HG02759 (cell line): Measurements from ENCODE around the gene ACTA2.
A peak's percentile ranks its signal among the peaks of the same experiment; 100 is the strongest.

Experiments used
- ATAC-seq: cut with Tn5 transposase; IDR thresholded peaks from one replicate; pipeline ENCODE4 v1.9.1; 2021; ENCODE audit warnings: mild to moderate bottlenecking, moderate library complexity; ENCODE audit not compliant: unreplicated experiment

The ACTA2 gene

GRCh38 chr10:88923520-88923919, 29.1 kb downstream of the ACTA2 start:
- ATAC-seq: no peak

GRCh38 chr10:88922041-88922440, 30.5 kb downstream of the ACTA2 start:
- no peak for ATAC-seq

DNA sequence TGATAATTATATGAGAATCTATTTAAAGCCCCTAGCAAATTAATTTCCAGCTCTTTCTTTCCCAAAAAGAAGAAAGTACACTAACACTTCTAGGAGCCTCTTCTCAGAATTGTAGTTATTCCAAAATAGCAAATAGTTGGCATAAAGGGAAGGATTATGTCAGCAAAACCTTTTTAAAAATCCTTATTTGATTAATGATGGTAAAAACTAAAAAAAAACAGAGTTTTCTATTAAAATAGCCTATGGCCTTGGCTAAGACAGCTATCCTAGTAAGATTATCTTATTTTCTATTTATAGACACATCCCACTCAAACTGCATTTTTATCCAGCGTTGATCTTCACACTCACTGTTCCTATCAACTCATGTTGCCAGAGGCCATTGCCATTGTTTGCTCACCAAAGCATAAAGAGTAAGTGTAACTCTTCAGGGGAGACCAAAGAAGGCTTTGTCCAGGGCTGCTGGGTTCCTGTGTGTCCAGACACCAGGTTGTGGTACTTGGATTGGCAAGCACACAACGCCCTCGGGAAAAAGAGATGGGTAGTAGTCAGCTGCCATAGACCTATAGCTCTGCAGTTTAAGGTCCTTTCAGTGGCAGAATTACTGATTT, 31.5 kb downstream of the ACTA2 start:
- no peak for ATAC-seq

- ATAC-seq: no peak
These were observed 32.4 kb downstream of the ACTA2 start for GRCh38 chr10:88920198-88920597.

DNA sequence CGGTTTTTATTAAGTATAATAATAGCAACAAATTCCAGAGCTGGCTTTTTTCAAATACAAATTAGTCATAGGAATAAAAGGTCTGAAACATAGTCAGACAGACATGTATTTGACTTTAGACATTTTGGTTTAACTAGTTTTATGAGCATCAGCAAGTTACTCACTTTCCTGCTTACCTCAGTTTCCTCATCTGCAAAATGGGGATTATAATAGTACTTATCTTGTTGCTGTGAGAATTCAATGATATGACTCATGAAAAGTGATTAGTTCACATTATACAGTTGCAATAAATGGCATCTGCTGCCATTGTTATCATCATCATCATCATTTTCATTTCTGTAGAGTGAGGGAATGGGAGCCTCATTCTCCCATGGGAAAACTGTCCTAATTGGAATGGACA, 33.5 kb downstream of the ACTA2 start:
- no peak for ATAC-seq

- ATAC-seq: no peak
These were observed 34.2 kb downstream of the ACTA2 start for GRCh38 chr10:88918191-88918905.

GRCh38 chr10:88916986-88917385, 35.6 kb downstream of the ACTA2 start:
- no peak for ATAC-seq

GRCh38 chr10:88916231-88916630, 36.3 kb downstream of the ACTA2 start:
- no peak for ATAC-seq

- ATAC-seq: no peak
These were observed 36.8 kb downstream of the ACTA2 start for GRCh38 chr10:88915781-88916180.

DNA sequence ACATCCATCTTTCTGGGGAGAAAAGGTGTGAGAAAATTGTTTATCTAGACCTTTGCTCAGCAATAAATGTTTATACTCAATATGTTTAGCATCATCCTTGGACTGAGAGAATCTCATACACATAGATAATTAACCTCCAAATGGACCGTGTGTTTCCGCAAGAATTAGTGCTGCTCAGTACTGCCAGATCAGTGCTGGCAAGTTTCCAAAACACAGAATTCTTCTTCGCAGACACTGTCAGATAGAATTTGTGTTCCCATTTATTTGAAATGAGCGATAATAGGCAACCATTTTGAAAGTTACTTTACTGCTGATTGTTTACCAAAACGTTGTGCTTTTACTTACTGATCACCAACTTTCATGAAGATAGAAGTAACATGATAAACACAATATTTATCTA, 38.8 kb downstream of the ACTA2 start:
- no peak for ATAC-seq

DNA sequence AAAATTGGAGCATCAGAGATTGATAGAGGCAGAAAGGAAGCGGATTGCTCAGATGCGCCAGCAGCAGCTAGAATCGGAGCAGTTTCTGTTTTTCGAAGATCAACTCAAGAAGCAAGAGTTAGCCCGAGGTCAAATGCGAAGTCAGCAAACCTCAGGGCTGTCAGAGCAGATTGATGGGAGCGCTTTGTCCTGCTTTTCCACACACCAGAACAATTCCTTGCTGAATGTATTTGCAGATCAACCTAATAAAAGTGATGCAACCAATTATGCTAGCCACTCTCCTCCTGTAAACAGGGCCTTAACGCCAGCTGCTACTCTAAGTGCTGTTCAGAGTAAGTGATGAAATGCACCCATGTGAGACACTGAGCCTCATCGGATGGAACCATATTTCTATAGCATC, 39.4 kb downstream of the ACTA2 start:
- ATAC-seq: no peak

DNA sequence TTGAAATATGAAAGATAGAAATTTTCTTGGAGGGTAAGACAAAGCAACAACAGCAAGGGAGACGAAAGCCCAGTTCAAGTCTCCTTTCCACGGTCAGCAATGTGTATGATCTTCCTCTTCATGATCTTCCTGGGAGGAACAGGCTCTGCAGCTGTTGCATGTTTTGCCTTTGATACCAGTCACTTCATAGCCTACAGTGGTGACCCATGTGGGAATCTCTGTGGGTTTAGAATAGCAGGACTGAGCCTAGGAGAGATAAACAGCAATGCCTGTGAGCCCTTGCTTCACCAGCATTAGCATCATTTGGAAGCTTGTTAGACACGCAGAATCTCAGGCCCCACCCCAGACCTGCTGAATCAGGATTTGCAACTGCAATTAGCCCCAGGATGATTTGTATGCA, 40.7 kb downstream of the ACTA2 start:
- ATAC-seq: no peak

DNA sequence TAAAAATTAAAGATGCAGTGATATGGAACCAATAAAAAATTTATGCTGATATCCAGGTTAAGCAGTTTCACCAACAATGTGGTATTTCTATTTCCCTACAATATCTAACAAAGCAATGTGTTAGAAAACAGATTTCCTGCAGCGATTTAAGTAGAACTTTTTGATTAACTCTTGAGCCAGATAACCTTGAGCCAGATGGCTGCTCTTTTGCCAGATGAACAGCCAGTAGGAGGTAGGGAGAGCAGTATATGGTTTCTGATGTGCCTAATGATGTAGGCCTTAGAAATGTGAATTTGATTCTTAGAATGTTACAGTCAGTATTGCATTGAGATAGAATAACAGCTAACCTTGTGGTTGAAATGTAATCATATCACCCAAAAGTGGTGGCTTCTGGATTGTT, 41.5 kb downstream of the ACTA2 start:
- ATAC-seq: no peak

DNA sequence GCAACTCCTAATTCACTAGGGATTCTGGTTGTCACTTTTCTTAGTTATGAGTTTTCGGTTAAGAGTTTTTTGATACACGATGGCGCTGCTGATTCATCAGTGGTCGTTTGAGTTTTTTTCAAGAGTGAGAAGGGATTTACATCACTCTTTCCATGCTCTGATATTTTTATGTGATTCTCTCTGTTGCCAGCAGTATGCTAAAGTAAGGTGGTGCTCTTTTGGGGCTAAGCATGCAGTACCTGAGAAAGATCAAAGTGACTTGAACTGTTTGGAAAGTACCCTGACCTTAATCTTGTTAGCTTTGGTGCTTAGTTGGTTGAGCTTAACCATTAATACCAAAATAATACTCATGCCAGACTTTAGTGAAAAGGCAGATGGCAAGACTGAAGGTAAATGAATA, 44.4 kb downstream of the ACTA2 start:
- ATAC-seq: no peak

GRCh38 chr10:88906921-88907320, 45.7 kb downstream of the ACTA2 start:
- no peak for ATAC-seq

DNA sequence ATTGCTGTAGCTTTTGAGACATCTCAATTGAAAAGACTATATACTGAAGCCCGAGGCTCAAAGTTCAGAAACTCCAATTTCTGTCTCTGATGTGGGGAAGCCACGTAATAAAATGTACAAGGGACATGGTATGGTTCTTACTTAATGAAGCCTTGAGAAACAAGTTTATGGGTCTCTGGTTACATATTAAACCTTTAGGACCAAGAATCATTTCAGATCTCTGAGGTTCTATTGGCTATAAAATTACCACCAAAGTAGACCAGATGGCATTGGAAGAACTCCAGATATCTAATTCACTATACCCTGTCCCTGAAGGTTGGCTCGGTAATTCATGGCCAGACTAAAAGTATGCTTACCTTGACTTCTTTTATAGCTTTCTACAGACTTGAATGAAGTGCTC, 48.9 kb downstream of the ACTA2 start:
- no peak for ATAC-seq

GRCh38 chr10:88901984-88902789, 50.4 kb downstream of the ACTA2 start:
- ATAC-seq: peak; percentile 42

DNA sequence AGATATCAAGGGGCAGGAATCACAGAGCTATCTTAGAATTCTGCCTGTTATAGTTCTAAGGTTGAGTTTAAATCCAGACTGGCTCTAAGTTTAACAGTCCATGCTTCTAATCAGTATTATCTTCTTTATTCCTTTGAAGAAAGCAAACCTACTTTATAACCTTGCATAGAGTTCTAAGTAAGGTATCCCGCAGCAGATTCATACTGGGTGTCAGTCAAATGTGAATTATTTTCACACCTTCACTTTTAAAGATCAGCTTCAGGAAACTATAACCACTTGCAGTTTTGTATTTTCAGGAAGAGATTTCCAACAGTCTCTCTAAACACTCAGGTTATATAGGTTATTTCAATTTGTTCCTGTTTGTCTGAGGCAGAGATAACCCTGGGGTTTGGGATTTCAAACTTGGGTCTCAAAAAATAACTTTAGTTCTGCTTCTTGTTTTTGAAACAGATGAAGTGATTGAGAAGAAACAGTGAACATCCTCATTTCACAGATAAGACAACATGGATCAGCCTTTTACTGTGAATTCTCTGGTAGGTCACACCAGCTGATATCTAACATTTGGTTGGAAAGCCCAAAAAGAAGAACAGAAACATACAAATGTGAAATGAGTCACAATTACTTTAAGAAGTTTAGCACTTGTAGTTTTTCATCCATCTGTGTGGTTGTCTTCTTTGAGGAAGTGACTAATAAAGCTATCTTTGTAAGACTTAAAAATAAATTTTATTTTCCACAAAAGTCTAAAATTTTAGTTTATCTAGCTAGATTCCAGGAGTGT, 51.2 kb downstream of the ACTA2 start:
- ATAC-seq: peak; percentile 85

GRCh38 chr10:88899886-88900285, 52.7 kb downstream of the ACTA2 start:
- no peak for ATAC-seq

- ATAC-seq: no peak
These were observed 53.8 kb downstream of the ACTA2 start for GRCh38 chr10:88898727-88899126.
